Trophoblast cell (in vitro differentiated cells and primary cell): ENCODE results near the gene ELL.
A peak's percentile ranks its signal among the peaks of the same experiment; 100 is the strongest.

ENCODE experiments used
- DNase-seq, 2 donors: peaks; one replicate each; pipeline ENCODE4 v3.0.0-alpha.2; 2016
- H2AFZ ChIP-seq: 2 replicates; pipeline ENCODE4 v1.6.1; 2013; ENCODE audit warnings: low read length, moderate library complexity, mild to moderate bottlenecking; ENCODE audit not compliant: insufficient read depth, poor library complexity
- H2AK5ac ChIP-seq: 2 replicates; pipeline ENCODE4 v1.6.1; 2013; ENCODE audit warnings: mild to moderate bottlenecking, low read length
- H2BK120ac ChIP-seq: 2 replicates; pipeline ENCODE4 v1.6.1; 2013; ENCODE audit warnings: low read length, mild to moderate bottlenecking, moderate library complexity; ENCODE audit not compliant: insufficient read depth, poor library complexity
- H2BK12ac ChIP-seq: 2 replicates; pipeline ENCODE4 v1.6.1; 2013; ENCODE audit warnings: mild to moderate bottlenecking, low read length, moderate library complexity
- H2BK5ac ChIP-seq: 2 replicates; pipeline ENCODE4 v1.6.1; 2013; ENCODE audit warnings: low read length, low read depth, moderate library complexity, mild to moderate bottlenecking; ENCODE audit not compliant: poor library complexity
- H3K14ac ChIP-seq: 2 replicates; pipeline ENCODE4 v1.6.1; 2013; ENCODE audit warnings: mild to moderate bottlenecking, low read length
- H3K18ac ChIP-seq: 2 replicates; pipeline ENCODE4 v1.6.1; 2013; ENCODE audit warnings: mild to moderate bottlenecking, low read length
- H3K23ac ChIP-seq: 2 replicates; pipeline ENCODE4 v1.6.1; 2013; ENCODE audit warnings: low read length
- H3K27ac ChIP-seq: 2 replicates; pipeline ENCODE4 v1.5.1; 2013; ENCODE audit warnings: low read depth, mild to moderate bottlenecking, inconsistent platforms, low read length, moderate library complexity
- H3K27me3 ChIP-seq: 2 replicates; pipeline ENCODE4 v1.6.1; 2013; ENCODE audit warnings: inconsistent platforms, mild to moderate bottlenecking, low read length, moderate library complexity; ENCODE audit not compliant: insufficient read depth
- H3K36me3 ChIP-seq, 2 experiments: 1 replicate in 1 of 2; 2 replicates in 1 of 2; pipeline ENCODE4 v1.6.1; 2013; ENCODE audit warnings: low read length in 2 of 2, mild to moderate bottlenecking in 2 of 2, moderate library complexity in 1 of 2; ENCODE audit not compliant: insufficient read depth in 2 of 2, control insufficient read depth in 1 of 2
- H3K4ac ChIP-seq: 2 replicates; pipeline ENCODE4 v1.6.1; 2013; ENCODE audit warnings: low read depth, mild to moderate bottlenecking, low read length, moderate library complexity
- H3K4me1 ChIP-seq, 2 experiments: 1 replicate in 1 of 2; 2 replicates in 1 of 2; pipeline ENCODE4 v1.6.1; 2013; ENCODE audit warnings: low read length in 2 of 2, mild to moderate bottlenecking in 2 of 2, moderate library complexity in 1 of 2; ENCODE audit not compliant: insufficient read depth in 2 of 2, control insufficient read depth in 1 of 2
- H3K4me2 ChIP-seq: 2 replicates; pipeline ENCODE4 v1.6.1; 2013; ENCODE audit warnings: inconsistent platforms, mild to moderate bottlenecking, low read length, moderate library complexity
- H3K4me3 ChIP-seq: 2 replicates; pipeline ENCODE4 v1.5.1; 2013; ENCODE audit warnings: mild to moderate bottlenecking, low read depth, low read length, inconsistent platforms
- H3K79me1 ChIP-seq: one replicate; pipeline ENCODE4 v1.6.1; 2013; ENCODE audit warnings: low read length
- H3K79me2 ChIP-seq: 2 replicates; pipeline ENCODE4 v1.6.1; 2013; ENCODE audit warnings: low read length, mild to moderate bottlenecking; ENCODE audit not compliant: control insufficient read depth, insufficient read depth, poor library complexity
- H3K9ac ChIP-seq: 2 replicates; pipeline ENCODE4 v1.6.1; 2013; ENCODE audit warnings: mild to moderate bottlenecking, low read length
- H3K9me3 ChIP-seq: 2 replicates; pipeline ENCODE4 v1.6.1; 2013; ENCODE audit warnings: low read depth, mild to moderate bottlenecking, control low read depth, inconsistent platforms, low read length; ENCODE audit not compliant: insufficient read depth
- H4K12ac ChIP-seq: 2 replicates; pipeline ENCODE4 v1.6.1; 2013; ENCODE audit warnings: low read depth, mild to moderate bottlenecking, low read length, moderate library complexity
- H4K8ac ChIP-seq: 2 replicates; pipeline ENCODE4 v1.6.1; 2013; ENCODE audit warnings: low read depth, mild to moderate bottlenecking, low read length, moderate library complexity
- H4K91ac ChIP-seq: one replicate; pipeline ENCODE4 v1.6.1; 2013; ENCODE audit warnings: low read depth, mild to moderate bottlenecking, low read length, moderate library complexity
- WGBS: extraction: QIAGEN DNeasy Blood & Tissue Kit; methylation state at CpG from one replicate; pipeline ENCODE4 v1.1.7; 2013; ENCODE audit warnings: missing lambda C conversion rate; ENCODE audit not compliant: insufficient read length, insufficient coverage; ENCODE audit errors: extremely low coverage; 5-methylcytosine and 5-hydroxymethylcytosine counted together

The ELL gene

GRCh38 chr19:18433015-18433691 lies 88.7 kb downstream of the ELL start:
- peak overlapping the region; percentile 75 for H2BK12ac ChIP-seq

DNA sequence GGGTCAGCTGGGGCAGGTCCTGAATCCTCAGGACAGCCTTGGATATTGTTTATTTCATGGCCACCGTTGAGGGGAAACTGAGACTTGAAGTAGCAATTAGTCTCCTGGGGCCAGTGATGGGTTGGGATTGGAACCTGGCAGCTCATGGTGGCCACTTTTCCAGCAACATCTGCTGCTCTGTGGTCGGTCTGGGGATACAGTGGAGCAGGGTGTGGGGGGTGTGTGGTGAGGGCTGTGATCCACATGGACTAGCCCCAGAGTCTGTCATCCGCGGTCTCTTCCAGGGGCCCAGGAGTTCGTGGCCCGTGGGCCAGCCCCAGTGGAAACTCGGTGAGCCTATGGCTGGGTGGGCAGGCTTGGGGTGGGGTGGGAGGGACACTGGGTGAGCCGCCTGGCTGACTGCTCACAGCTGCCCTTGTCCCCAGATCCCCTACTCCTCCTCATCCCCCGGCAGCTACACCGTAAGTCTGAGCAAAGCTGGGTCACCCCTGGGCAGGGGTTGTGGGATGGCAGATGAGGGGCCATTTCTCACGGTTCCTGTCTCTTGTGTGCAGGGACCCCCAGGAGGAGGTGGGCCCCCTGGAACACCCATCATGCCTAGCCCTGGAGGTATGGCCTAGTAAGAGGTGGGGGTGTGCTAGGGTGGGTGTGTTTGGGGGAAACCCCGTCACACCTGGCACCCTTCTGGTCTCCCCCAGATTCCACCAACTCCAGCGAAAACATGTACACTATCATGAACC lies 89.4 kb downstream of the ELL start:
- Histone ChIP-seq H3K4me2 (peak overlapping the region; percentile 76), H3K4ac (no peak overlapping the region), H3K4me3 (no peak overlapping the region), H3K79me2 (peaks cover 8% of the 10 kb centered on the region), H2AFZ (no peak overlapping the region), H3K18ac (peak overlapping the region; percentile 83), H3K9me3 (peaks cover 2% of the 10 kb centered on the region), H3K9ac (no peak overlapping the region), H4K8ac (peak overlapping the region; percentile 80), H3K4me1 (peaks cover 25 to 42% of the 10 kb centered on the region in 2 experiments), H3K36me3 (peaks cover 23 to 28% of the 10 kb centered on the region in 2 experiments), H4K12ac (peak overlapping the region; percentile 17), H4K91ac (peak overlapping the region; percentile 90), H3K79me1 (peaks cover 23% of the 10 kb centered on the region), H2BK120ac (peak overlapping the region; percentile 69), H2BK5ac (no peak overlapping the region), H3K23ac (no peak overlapping the region), H3K27ac (peak overlapping the region; percentile 22), H3K14ac (peak overlapping the region; percentile 92), H3K27me3 (no peaks in the 10 kb centered on the region), H2BK12ac (peak overlapping the region; percentile 75), H2AK5ac (peak overlapping the region; percentile 43)
- peak in 1 of 2 donors; percentile 18 for DNase-seq
- no CpG with 5 or more reads among the region's 13 CpGs for WGBS

More at GRCh38 chr19:18433015-18433691, 88.7 kb downstream of the ELL start:
- Histone ChIP-seq H3K4ac (peak overlapping the region; percentile 31), H2AK5ac (peak overlapping the region; percentile 43), H4K8ac (peak overlapping the region; percentile 80), H3K14ac (peak overlapping the region; percentile 92), H2BK120ac (peak overlapping the region; percentile 69), H4K12ac (peak overlapping the region; percentile 17), H3K27me3 (no peaks in the 10 kb centered on the region), H2BK5ac (peak overlapping the region; percentile 58), H3K23ac (no peak overlapping the region), H2AFZ (peak overlapping the region; percentile 14), H3K18ac (peak overlapping the region; percentile 83), H3K36me3 (peaks cover 23 to 28% of the 10 kb centered on the region in 2 experiments), H3K4me1 (peaks cover 26 to 43% of the 10 kb centered on the region in 2 experiments), H3K27ac (peak overlapping the region; percentile 58), H3K79me1 (peaks cover 28% of the 10 kb centered on the region), H3K4me2 (peak overlapping the region; percentile 76), H3K9me3 (peaks cover 2% of the 10 kb centered on the region), H3K79me2 (peaks cover 13% of the 10 kb centered on the region), H3K9ac (no peak overlapping the region), H3K4me3 (peak overlapping the region; percentile 72), H4K91ac (peak overlapping the region; percentile 90)
- no CpG with 5 or more reads among the region's 59 CpGs for WGBS
- peak in 1 of 2 donors; percentile 49 for DNase-seq

GRCh38 chr19:18431351-18432197 lies 90.3 kb downstream of the ELL start:
- Histone ChIP-seq H3K18ac (no peak overlapping the region), H3K4me1 (peaks cover 25 to 38% of the 10 kb centered on the region in 2 experiments), H3K4me3 (no peak overlapping the region), H2AK5ac (peak overlapping the region; percentile 15), H3K79me2 (peaks cover 6% of the 10 kb centered on the region), H3K9me3 (no peaks in the 10 kb centered on the region), H4K91ac (no peak overlapping the region), H2AFZ (no peak overlapping the region), H3K27me3 (no peaks in the 10 kb centered on the region), H3K27ac (no peak overlapping the region), H3K9ac (no peak overlapping the region), H2BK120ac (no peak overlapping the region), H4K8ac (no peak overlapping the region), H3K4me2 (no peak overlapping the region), H3K36me3 (peaks cover 22 to 26% of the 10 kb centered on the region in 2 experiments), H2BK12ac (peak overlapping the region; percentile 6), H3K79me1 (peaks cover 20% of the 10 kb centered on the region), H4K12ac (no peak overlapping the region), H3K14ac (no peak overlapping the region), H2BK5ac (no peak overlapping the region), H3K23ac (no peak overlapping the region), H3K4ac (no peak overlapping the region)
- no CpG with 5 or more reads among the region's 34 CpGs for WGBS
- DNase-seq = peak in 1 of 2 donors; percentile 28
